GM18861 (cell line): ENCODE results near the gene KLK14.

Source experiments
- ATAC-seq: cut with Tn5 transposase; IDR thresholded peaks from one replicate; pipeline ENCODE4 v1.9.1; 2021; ENCODE audit not compliant: unreplicated experiment

KLK14 gene, protein sequence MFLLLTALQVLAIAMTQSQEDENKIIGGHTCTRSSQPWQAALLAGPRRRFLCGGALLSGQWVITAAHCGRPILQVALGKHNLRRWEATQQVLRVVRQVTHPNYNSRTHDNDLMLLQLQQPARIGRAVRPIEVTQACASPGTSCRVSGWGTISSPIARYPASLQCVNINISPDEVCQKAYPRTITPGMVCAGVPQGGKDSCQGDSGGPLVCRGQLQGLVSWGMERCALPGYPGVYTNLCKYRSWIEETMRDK

GRCh38 chr19:51082611-51083010 lies at the start of gene KLK14:
Gene KLK14, minus strand, starts transcription at chr19:51082887. Its CDS starts 273 bp downstream, at chr19:51082614.
- no peak for ATAC-seq

GRCh38 chr19:51131780-51132680 lies 49.3 kb upstream of the KLK14 start:
- ATAC-seq: no peak

DNA sequence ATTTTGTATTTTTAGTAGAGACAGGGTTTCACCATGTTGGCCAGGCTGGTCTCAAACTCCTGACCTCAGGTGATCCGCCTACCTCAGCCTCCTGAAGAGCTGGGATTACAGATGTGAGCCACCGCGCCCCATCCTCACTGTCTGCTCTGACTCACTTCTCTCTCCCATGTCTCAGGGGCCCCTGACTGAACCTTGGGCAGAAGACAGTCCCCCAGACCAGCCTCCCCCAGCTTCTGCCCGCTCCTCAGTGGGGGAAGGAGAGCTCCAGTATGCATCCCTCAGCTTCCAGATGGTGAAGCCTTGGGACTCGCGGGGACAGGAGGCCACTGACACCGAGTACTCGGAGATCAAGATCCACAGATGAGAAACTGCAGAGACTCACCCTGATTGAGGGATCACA lies 47.0 kb upstream of the KLK14 start:
- ATAC-seq: no peak

GRCh38 chr19:51128227-51128626 lies 45.5 kb upstream of the KLK14 start:
- ATAC-seq: no peak

DNA sequence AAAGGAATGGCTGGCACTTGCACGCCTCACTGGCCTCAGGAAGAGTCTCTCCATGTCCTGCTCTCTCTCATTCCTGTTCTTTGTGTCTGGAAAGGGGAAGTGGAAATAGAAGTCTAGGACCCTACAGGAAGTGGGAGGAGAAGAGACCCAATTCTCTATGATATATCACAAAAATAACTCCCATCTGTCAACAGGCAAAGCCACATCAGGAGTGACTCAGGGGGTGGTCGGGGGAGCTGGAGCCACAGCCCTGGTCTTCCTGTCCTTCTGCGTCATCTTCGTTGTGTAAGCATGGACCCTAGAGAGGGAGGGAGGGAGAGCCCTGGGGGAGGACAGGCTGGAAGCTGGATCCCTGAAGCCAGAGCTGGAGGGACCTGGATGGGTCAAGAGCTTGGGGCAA lies 45.1 kb upstream of the KLK14 start:
- ATAC-seq: no peak

DNA sequence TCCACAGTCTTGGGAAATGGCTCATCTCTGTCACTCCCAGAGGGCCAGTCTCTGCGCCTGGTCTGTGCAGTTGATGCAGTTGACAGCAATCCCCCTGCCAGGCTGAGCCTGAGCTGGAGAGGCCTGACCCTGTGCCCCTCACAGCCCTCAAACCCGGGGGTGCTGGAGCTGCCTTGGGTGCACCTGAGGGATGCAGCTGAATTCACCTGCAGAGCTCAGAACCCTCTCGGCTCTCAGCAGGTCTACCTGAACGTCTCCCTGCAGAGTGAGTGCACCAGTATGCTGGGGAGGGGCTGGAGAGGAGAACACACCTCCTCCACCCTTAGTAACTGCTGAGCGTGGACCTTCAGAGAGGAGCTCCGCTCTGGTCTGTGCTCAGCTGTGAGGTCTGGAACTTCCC lies 44.3 kb upstream of the KLK14 start:
- no peak for ATAC-seq

- no peak for ATAC-seq
These were observed 42.9 kb upstream of the KLK14 start for GRCh38 chr19:51125421-51126075.

- no peak for ATAC-seq
These were observed 42.0 kb upstream of the KLK14 start, which contains the start of gene SIGLEC9 for GRCh38 chr19:51124729-51125128. Gene SIGLEC9, plus strand, starts transcription at chr19:51124906. Its CDS starts 69 bp downstream, at chr19:51124975.

- no peak for ATAC-seq
These were observed 41.5 kb upstream of the KLK14 start for GRCh38 chr19:51124216-51124615.

- ATAC-seq: no peak
These were observed 41.1 kb upstream of the KLK14 start for GRCh38 chr19:51123802-51124201.

DNA sequence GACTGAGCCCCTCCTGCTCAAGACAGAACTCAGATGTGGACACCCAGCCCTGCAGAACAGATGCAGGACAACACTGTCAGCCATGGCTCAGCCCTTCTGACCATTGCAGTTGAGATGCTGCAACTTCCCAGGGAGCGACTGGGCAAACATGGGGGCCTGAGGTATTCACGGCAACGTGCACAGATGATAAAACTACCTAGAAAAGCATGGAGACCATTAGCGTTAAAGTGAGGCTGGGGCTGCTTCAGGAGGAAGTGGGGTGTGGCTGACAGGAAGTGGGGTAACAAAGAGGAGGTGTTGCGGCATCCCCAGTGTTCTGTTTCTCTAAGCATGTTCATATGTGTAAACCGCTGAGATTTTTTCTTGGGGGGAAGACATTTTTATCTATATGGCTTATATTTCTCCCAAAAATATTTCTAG lies 40.7 kb upstream of the KLK14 start:
- ATAC-seq: no peak

- ATAC-seq: no peak
These were observed 39.7 kb upstream of the KLK14 start for GRCh38 chr19:51122112-51122981.

GRCh38 chr19:51121257-51121656 lies 38.6 kb upstream of the KLK14 start:
- ATAC-seq: no peak

DNA sequence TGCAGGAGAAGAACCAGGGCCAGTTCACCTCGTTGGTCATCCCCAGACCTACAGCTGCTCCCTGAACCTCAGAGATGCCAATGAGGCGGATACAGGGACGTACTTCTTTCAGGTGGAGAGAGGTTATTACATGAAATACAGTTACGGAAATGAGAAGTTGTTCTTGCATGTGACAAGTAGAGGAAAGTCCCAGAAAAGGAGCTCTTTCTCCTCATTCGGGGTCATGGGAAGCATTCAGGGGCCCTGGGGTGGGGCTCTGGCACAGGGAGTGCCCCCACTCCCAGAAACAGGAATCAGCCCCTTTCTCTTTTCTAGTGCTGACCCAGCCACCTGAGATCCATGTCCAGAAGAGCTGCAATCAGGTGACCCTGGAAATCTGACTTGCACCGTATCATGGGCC lies 37.5 kb upstream of the KLK14 start:
- ATAC-seq: no peak

DNA sequence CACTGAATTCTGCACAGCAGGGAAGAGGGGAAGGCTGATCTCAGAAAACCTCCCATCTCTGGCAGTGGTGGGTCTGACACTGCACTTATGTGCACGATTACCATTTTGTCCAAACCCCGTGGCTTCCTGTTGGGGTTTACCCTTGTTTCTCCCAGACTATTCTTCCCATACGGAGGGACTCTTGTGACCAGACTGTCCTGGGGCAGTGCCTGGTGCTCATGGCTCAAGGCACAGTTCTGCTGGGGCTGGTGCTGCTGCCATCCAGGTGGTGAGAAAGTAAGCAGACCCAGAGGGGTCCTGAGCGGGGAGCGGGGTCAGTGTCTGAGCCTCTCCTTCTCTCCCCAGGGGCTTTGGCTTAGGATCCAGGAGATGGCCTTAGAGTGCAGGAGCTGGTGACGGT lies 36.9 kb upstream of the KLK14 start:
- no peak for ATAC-seq

DNA sequence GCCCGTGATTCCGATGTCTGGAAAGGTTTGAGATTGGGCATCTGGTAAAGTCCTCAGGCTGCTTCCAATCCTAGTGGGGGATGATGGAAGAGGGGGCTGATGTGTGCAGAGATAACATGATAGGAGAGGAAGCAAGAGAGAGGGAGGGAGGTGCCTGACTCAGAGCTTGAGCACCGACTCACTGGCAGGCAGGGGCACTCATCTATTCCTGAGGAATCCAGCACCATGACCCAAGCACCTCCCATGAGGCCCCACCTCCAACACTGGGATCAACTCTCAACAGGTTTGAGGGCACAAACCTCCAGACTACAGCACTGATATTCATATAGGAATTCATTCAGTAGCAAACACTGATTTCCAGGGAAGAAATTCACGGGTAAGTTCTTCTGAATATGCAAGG lies 36.4 kb upstream of the KLK14 start:
- no peak for ATAC-seq

GRCh38 chr19:51116736-51117286 lies 34.1 kb upstream of the KLK14 start:
- ATAC-seq: no peak

DNA sequence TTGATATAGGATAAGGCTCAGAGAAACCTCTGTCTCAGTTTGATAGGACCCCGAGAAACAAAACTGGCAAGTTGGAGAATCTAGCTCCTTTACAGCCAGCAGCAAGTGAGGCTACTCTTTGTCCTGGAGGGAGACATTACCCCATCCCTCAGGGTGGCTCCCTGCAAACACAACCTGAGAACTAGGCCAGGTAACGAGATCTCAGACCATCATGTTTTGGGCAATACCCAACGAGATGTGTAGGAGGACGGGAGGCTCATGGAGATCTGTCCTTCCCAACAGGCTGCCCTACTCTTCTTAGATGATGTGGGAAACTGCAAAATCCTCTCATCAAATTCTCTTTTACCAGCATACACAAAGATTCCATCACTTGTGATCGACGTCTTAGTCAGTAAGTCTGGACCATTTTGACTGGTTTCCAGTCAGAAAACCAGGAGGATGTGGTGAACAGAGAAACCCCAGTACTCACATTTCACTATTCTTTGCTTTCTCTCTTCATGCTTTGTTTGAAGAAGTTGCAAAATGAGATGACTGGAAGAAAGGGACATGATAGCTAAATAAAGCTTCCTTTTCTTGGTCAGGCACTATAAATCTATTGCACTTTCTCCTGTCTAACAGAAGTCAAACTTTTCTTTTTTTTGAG lies 31.5 kb upstream of the KLK14 start:
- ATAC-seq: no peak

- no peak for ATAC-seq
These were observed 28.9 kb upstream of the KLK14 start for GRCh38 chr19:51111606-51112005.

DNA sequence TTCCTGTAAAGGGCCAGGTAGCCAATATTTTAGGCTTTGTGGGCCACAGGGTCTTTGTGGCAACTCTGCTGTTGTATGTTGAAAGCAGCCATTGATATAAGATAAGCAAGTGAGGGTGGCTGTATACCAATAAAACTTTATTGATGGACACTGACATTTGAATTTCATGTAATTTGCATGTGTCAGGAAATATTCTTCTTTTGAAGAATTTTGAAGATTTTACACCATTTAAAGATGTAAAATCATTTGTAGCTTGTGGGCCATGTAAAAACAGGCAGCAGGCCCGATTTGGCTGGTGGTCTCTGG lies 27.9 kb upstream of the KLK14 start:
- ATAC-seq: no peak
